Forelimb muscle (tissue), 1 donor: ENCODE data around the gene RABL6. TPM values are rescaled to one million over a fixed set of nuclear protein-coding genes. Genes with fewer than 3 reads are reported as not detected.
"Not testable (repeated sequence)": the region's sequence is repeated elsewhere in the genome, so short reads cannot be mapped to it uniquely, and the experiment has no call there.

ENCODE experiments used
- DNase-seq: peaks from one replicate; pipeline ENCODE4 v3.0.0-alpha.2; 2013; ENCODE audit warnings: low read depth
- polyA plus RNA-seq: library from polyadenylated mRNA; unstranded; fragments of 120-200 nt; gene quantifications from one replicate; pipeline ENCODE4 v1.2.1, GENCODE V29; 2013; ENCODE audit not compliant: insufficient read length

RABL6 gene
- 59.8 TPM for polyA plus RNA-seq

- peak; percentile 48 for DNase-seq
Observed at GRCh38 chr9:136807281-136808074, at the start of gene RABL6. TSS of gene RABL6 (plus strand) at chr9:136807948. CDS start at chr9:136808197, 249 bp downstream.

DNA sequence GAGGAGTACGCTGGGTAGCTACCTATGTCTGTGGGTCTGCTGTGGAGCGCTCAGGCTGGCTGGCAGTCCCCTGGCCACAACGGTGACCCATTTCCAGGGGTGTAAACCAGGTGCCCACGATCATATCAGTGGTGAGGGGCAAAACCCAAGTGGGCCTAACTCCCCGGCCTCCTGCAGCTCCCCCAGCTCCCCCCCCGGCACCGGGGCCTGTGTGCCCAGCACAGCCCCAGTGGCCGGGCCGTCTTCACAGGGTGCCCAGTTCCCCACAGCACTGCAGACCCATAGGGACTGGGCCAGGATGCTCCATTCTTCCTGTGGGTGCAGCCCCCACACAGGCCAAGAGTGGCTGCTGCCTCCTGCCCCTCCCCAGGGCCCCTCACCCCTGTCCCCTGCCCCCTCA, 48.7 kb upstream of the RABL6 start:
- no peak for DNase-seq

DNA sequence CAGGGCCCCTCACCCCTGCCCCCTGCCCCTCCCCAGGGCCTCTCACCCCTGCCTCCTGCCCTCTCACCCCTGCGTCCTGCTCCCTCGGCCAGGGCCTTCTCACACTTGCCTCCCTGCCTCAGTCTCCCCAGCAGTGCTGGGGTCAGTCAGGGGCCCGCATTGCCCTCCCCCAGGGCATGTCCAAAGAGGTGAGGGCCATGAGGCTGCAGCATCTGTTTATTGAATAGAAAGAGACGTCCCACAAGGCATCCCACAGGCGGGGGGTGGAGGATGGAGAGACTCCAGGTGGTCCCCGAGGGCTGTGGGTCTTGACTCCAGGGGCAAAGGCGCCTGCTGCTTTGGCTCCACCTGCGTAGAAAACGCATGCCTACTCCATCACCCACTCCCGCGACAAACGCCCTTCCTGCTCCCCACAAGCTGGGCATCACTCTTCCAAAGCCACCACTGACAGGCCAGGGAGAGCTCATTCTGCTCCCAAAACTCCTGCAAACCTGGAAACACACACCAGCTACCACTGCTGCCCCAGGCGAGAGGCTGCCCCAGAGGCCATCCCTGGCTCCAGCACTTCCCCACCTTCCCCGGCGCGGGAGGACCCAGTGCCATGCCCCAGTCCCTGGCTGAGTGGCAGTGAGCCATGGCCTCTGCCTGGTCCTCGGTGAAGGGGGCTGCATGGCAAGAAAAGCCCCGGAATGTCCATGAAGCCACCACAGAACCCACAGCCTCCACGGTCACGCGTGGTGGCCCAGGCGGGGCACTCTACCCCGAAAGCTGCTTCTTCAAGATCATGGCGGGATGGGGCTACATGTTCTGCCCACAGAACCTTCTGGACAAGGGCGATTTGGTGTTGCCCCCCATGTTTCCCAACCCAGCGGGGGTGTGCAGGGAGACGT, 48.1 kb upstream of the RABL6 start:
- DNase-seq, result no peak

DNA sequence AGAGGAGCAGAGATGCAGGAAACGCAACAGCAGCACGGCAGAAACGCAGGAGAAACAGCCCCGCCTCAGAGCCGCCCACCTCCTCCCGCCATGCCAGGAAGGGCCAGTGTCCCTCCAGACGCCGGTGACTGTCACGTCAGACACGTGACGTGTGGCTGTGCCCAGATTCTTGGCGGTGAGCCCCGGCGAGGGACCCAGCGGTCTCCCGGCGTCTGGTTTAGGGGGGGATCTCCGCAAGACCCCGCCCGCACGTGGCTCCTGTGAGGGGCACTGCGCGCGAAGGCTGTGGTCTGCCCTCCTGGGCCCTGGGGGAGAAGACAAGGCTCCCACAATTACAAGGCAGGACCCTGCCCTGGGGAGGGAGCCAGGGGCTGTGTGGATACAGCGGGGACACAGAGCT, 47.3 kb upstream of the RABL6 start:
- DNase-seq, result no peak

DNA sequence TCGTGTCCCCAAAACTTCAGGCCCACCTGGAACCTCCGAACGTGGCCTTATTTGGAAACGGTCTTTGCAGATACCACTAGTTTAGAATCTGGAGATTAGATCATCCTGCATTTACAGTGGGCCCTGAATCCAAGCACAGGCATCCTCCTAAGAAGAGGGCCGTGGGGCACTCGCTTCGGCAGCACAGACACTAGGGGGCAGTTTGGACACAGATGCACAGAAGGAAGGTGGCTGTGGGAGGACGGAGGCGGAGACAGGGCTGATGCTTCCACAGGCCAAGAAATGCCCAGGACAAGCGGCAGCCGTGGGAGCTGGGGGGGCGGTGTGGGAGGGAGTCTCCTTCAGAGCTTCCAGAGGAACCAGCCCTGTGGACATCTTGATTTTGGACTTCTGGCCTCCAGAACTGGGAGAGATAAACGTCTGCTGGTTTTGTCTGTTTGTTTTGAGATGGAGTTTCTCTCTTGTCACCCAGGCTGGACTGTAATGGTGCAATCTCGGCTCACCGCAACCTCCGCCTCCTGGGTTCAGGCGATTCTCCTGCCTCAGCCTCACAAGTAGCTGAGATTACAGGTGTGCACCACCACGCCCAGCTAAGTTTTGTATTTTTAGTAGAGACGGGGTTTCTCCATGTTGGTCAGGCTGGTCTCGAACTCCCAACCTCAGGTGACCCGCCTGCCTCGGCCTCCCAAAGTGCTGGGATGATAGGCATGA, 46.8 kb upstream of the RABL6 start:
- DNase-seq, result not testable (repeated sequence)

- DNase-seq, result no peak
Observed at GRCh38 chr9:136761545-136761981, 46.2 kb upstream of the RABL6 start.

DNA sequence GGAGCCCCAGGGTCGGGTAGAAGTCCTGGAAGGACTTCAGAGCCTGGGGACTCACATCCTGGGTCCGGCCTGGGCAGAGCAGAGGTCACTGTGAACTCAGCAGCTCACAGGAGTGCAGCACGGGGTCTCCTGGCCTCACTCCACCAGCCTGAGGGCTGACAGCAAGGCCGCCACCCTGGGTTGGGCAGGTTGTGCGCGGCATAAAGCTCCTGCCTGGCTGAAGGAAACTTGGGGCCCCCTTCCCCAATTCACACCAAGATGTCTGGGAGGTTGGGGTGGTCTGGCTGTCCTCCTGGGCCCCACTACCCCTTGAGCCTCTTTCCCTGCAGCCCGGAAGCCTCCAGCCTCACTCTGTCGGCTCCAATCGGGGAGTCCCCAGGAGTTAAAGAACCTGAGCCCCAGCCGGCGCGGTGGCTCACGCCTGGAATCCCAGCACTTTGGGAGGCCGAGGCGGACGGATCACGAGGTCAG, 45.5 kb upstream of the RABL6 start:
- DNase-seq, result no peak

DNA sequence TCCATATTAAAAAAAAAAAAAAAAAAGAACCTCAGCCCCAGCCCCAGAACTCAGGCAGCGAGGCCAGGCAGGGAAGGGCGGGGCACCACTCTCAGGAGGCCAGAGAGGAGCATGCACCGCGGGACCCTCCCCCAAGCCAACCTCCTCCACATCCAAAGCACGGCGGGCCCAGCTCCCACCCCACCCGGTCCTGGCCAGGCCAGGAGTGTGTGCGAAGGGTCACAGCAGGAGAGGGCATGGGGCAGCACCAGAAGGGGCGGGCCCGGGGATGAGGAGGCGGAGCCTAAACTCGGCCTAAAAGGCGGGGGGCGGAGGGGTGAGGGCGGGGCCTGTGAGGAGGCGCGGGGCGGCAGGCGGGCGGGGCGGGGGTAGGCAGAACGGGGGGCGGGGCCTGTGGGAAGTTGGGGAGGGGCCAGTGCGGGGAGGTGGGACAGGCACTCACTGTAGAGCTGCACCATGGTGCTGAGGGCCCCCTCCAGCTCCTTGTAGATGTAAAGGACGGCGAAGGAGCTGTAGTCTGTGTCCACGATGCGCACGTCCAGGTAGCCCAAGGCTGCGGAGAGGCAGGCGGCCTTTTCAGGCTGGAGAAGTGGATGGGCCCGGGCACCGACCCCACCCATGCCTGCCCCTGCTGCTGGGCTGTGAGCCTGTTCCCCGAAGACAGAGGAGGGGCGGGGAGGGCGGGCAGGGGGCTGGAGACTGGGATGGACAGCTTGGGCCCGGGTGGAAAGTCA, 44.7 kb upstream of the RABL6 start:
- no peak for DNase-seq

GRCh38 chr9:136763649-136764035, 44.1 kb upstream of the RABL6 start:
- DNase-seq, result no peak

DNA sequence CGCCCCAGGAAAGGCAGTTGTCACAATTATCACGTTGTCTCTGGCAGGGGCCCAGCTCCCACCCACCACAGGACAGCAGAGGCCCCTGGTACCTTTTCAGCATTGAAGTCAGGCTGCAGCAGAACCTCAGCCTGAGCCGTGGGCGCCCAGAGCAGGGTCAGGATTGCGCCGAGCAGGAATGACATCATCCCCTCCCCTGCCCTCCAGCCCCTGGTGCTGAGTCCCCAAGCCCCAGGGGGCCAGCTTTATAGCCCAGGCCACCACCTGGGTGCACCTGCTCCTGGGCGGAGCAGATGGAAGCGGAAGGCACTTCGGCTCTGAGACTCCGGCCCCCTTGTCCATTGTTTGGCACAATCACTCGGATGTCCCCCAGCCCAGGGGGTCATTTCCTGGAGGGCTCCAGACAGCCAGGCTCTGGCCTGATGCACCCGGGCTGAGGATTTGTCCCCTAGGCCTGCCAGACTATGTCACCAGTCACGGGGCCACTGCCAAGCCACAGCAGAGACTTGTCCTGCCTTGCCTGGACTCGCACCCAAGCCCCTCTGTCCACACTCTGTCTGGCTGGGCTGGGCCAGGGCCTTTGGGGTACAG, 43.4 kb upstream of the RABL6 start, which contains the start of gene LCN15:
Gene LCN15, minus strand, starts transcription at position 218 of the 591 bp plus-strand sequence. Its CDS starts 30 bp downstream, at position 188.
- no peak for DNase-seq

GRCh38 chr9:136765041-136765440, 42.7 kb upstream of the RABL6 start:
- DNase-seq, result no peak

DNA sequence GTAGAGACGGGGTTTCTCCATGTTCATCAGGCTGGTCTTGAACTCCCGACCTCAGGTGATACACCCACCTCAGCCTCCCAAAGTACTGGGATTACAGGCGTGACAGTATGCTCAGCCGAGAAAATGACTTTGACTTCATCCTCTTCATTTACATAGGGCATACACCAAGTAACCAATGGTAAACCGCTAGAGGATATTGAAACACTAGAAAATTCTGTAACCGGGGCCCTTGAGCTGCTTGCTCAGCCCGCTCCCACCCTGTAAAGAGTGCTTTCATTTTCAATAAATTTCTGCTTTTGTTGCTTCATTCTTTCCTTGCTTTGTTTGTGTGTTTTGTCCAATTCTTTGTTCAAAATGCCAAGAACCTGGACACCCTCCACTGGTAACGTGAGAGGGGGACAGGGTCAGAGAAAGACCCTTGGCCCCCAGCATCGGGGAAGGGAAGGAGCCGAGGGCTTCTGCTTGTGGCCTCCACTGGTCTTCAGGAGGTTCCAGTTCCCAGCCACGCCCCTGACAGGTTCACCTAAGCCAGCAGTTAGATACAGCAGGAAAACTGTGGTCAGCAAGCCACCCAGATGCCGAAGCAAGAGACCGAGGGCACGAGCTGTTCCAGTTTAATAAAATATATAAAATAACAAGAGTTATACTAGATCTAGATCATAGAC, 41.9 kb upstream of the RABL6 start:
- DNase-seq, result not testable (repeated sequence)

DNA sequence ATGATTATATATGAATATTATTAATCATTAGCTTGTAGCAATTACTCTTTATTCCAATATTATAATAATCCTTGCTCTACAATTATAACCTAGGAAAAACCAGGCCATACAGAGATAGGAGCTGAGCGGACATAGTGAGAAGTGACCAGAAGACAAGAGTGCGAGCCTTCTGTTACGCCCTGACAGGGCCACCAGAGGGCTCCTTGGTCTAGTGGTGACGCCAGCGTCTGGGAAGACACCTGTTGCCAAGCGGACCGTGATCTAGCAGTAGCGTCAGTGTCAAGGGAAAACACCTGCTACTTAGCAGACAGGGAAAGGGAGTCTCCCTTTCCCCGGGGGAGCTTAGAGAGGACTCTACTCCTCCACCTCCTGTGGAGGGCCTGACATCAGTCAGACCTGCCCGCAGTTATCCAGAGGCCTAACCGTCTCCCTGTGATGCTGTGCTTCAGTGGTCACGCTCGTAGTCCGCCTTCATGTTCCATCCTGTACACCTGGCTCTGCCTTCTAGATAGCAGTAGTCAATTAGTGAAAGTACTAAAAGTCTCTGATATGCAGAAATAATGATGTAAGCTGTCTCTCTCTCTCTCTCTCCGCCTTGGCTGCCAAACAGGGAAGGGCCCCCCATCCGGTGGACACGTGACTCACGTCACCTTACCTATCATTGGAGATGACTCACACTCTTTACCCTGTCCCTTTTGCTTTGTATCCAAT, 41.2 kb upstream of the RABL6 start:
- peak; percentile 24 for DNase-seq

- no peak for DNase-seq
Observed at GRCh38 chr9:136769710-136770191, 38.0 kb upstream of the RABL6 start.

DNA sequence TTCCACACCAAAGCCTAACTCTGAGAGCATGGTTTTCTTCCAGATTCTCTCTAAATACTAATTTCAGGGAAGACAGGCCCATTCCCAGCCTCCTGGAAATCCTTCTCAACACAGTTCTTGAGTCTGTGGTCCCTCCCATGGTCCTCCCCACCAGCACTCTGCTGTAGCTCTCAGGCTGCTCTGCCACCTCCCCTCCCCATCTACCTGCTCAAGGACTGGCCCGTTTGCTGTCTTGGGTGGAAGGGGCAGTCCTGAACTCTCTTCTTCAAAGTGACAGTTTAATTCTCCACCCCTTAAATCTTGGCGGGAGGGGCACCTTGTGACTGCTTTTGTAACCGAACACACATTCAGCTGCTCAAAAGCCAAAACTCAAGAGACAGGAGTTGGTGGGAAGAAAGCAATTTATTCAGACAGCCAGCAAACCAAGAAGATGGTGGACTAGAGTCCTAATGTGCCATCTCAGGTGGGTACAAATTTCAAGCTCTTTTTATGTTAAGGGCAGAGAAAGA, 35.8 kb upstream of the RABL6 start:
- no peak for DNase-seq

DNA sequence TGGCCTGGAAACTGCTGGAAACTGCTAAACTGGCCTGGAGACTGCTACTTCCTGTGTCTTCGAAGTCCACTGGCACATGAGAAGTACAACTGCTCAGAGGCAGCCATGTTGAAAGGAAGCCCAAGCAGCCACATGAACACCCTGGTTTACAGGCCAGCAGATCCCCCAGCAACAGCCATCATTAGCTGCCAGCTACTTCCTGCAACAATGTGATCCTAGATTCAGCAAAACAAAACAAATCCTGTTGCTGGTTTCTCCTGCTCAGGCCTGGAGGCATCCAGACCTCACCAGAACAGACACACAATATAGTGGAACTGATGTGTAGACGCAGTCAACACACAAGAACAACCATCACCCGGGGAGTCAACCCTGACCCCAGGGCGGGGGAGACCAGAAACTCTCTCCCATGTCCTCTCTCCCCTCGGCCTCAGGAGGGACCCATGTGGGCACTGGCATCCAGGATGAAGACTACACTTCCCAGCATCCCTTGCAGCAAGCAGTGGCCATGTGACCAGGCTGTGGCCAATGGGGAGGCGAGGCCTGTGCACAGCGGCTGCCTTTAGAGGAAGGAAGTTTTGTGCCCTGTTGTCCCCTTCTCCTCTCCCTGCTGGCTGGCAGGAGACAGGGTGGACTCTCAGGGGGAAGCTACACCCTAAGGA, 34.2 kb upstream of the RABL6 start:
- no peak for DNase-seq

GRCh38 chr9:136774416-136775045, 33.2 kb upstream of the RABL6 start:
- no peak for DNase-seq

GRCh38 chr9:136775191-136775590, 32.6 kb upstream of the RABL6 start:
- no peak for DNase-seq
